ENCODE measurements around the gene APOD.

- TF ChIP-seq CTCF (IDR thresholded peaks at IDR 0.05) (no peak), POLR2A (IDR thresholded peaks at IDR 0.05) (no peak), POLR2AphosphoS5 (IDR thresholded peaks at IDR 0.05; ENCODE audit: insufficient read depth in 1 of 2, low read depth in 1 of 2) (no peak)
These were observed 18.0 kb downstream of the APOD start for GRCh38 chr3:195565716-195566115.

Measured in vagina (tissue), 2 donors.